ENCODE measurements around the gene GPR89B. TPM values are rescaled to one million over a fixed set of nuclear protein-coding genes. Genes with fewer than 3 reads are reported as not detected.

GPR89B gene
- total and polyA plus RNA-seq, 12 donors = 2.2 to 29.8 (median 12.9) TPM

DNA sequence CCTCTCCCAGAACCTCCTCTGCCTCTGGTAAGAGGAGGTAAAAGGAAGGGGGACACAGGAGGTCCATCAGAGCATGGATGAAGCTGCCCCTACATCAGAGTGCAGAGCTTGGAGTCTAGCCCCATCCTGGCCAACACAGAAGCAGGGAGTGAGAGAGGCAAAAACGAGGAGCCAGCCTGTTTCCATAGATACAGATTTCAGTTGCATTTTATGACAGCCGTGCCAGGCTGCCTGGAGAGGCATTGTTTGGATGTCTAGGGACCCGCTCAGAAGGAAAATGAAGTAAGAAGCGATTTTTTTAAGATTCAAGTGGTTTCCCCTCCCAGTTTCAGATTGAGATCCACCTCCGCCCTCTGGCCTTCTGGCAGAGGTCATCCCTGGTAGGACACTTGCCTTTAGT, 37.1 kb upstream of the GPR89B start:
- Histone ChIP-seq H3K36me3 (replicated peaks in 1 of 2) (no peaks in the 10 kb centered on the region), H3K27ac (no peak overlapping the region), H3K4me1 (replicated peaks in 1 of 2) (no peaks in the 10 kb centered on the region), H3K4me3 (no peak overlapping the region), H3K9me3 (replicated peaks in 1 of 3) (no peaks in the 10 kb centered on the region), H3K27me3 (no peaks in the 10 kb centered on the region)
- TF ChIP-seq, protein P1, sequence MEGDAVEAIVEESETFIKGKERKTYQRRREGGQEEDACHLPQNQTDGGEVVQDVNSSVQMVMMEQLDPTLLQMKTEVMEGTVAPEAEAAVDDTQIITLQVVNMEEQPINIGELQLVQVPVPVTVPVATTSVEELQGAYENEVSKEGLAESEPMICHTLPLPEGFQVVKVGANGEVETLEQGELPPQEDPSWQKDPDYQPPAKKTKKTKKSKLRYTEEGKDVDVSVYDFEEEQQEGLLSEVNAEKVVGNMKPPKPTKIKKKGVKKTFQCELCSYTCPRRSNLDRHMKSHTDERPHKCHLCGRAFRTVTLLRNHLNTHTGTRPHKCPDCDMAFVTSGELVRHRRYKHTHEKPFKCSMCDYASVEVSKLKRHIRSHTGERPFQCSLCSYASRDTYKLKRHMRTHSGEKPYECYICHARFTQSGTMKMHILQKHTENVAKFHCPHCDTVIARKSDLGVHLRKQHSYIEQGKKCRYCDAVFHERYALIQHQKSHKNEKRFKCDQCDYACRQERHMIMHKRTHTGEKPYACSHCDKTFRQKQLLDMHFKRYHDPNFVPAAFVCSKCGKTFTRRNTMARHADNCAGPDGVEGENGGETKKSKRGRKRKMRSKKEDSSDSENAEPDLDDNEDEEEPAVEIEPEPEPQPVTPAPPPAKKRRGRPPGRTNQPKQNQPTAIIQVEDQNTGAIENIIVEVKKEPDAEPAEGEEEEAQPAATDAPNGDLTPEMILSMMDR (IDR thresholded peaks at IDR 0.05) = no peak
- TF ChIP-seq POLR2A (IDR thresholded peaks at IDR 0.05) = no peak
- DNase-seq = no peak
- intact Hi-C loops (cut with DNase I) = loop anchor here (5.0 kb wide), 2 partner anchors 169 to 249 kb away; no protein-coding TSS in a partner anchor
- WGBS, 4 donors = 71 to 88% (median 78%) methylated on average over 4 to 5 of the region's 5 CpGs

DNA sequence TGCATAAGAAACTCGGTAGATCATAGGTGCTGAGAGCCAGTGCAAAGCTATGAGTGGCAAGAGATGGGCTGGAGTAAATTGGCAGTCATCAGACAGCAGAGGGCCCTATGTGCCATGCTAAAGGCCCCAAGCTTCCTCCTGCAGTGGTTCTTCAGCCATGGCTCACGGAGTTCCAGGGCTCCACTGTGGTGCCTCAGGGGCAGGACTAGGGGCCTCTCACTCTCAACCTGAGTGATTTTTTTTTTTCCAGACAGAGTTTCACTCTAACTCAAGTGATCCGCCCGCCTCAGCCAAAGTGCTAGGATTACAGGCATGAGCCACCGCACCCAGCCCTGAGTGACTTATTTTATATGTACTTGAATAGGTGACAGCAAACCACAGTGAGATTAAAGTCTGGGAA, 36.0 kb upstream of the GPR89B start:
- Histone ChIP-seq H3K27me3 (no peaks in the 10 kb centered on the region), H3K4me3 (no peak overlapping the region), H3K27ac (no peak overlapping the region), H3K4me1 (replicated peaks in 1 of 2) (no peaks in the 10 kb centered on the region), H3K9me3 (replicated peaks in 1 of 3) (no peaks in the 10 kb centered on the region), H3K36me3 (replicated peaks in 1 of 2) (no peaks in the 10 kb centered on the region)
- 71 to 79% (median 76%) methylated on average over 5 of the region's 5 CpGs for WGBS, 4 donors
- intact Hi-C loops (cut with DNase I) = loop anchor here (5.0 kb wide), 2 partner anchors 170 to 250 kb away; no protein-coding TSS in a partner anchor
- DNase-seq = no peak
- TF ChIP-seq POLR2A (IDR thresholded peaks at IDR 0.05) = no peak
- TF ChIP-seq, protein P1 (IDR thresholded peaks at IDR 0.05) = no peak

DNA sequence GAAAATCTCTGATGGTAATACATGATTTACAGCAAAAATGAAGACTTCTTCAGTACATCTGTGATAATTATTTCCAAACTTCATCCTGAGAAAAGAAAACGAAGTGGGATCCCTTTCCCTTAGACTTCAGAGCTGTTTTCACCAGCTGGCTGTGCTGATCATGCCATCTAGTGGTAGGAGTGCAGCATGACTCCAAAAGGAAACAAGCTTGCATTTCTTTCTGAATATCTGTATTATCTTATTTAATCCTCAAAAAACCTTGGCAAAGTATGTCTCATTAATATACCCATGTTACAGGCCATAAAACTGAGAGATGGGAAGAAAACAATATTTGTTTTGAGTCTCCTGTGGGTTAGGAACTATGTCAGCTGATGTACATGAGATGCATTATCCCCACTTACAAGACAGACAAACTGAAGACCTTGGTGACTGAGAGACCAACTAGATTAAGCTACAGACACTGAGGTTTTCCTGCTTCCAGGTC, 35.4 kb upstream of the GPR89B start:
- 0 to 4% (median 0%) methylated on average over 1 of the region's 1 CpG for WGBS, 4 donors
- Histone ChIP-seq H3K27ac (no peak overlapping the region), H3K27me3 (no peaks in the 10 kb centered on the region), H3K4me1 (replicated peaks in 1 of 2) (no peaks in the 10 kb centered on the region), H3K4me3 (no peak overlapping the region), H3K36me3 (replicated peaks in 1 of 2) (no peaks in the 10 kb centered on the region), H3K9me3 (replicated peaks in 1 of 3) (no peaks in the 10 kb centered on the region)
- TF ChIP-seq, protein P1 (IDR thresholded peaks at IDR 0.05) = peak; percentile 88 to 98 (median 94)
- TF ChIP-seq POLR2A (IDR thresholded peaks at IDR 0.05) = no peak
- peak in 6 of 7 donors; percentile 39 to 67 (median 48) for DNase-seq
- intact Hi-C loops (cut with DNase I) = loop anchor here (5.0 kb wide), 2 partner anchors 170 to 250 kb away; no protein-coding TSS in a partner anchor

DNA sequence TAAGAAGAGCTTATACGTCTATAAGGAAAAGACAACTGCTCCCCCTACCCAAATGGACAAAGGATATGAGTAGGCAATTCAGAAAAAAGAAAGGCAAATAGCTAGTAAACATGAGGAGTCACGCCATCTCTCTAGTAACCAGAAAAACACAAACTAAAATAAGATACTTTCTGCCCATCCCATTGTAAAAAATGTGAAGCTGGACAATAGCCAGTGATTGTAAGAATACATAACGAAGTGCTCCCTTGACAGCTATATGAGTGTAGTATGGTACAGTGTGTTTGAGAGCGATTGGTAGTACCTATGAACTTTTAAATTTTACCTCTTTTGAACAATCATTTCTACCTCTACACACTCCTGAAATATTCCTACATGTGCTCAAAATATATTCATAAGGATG, 33.1 kb upstream of the GPR89B start:
- intact Hi-C loops (cut with DNase I) = no loop called here
- 59 to 73% (median 64%) methylated on average over 4 of the region's 4 CpGs for WGBS, 4 donors
- H3K27ac ChIP-seq = no peak overlapping the region

More for the DNA sequence above, 33.1 kb upstream of the GPR89B start:
- H3K4me3 ChIP-seq = no peak overlapping the region
- DNase-seq = no peak
- H3K27me3 ChIP-seq = no peaks in the 10 kb centered on the region
- no peaks in the 10 kb centered on the region for H3K4me1 ChIP-seq (replicated peaks in 1 of 2)
- no peaks in the 10 kb centered on the region for H3K36me3 ChIP-seq (replicated peaks in 1 of 2)
- H3K9me3 ChIP-seq (replicated peaks in 1 of 3) = no peaks in the 10 kb centered on the region
- no peak for TF ChIP-seq POLR2A (IDR thresholded peaks at IDR 0.05)
- TF ChIP-seq, protein P1 (IDR thresholded peaks at IDR 0.05) = no peak

Measured in adrenal gland (tissue), 12 donors.